ENCODE data around the gene RUVBL1.

The RUVBL1 gene

GRCh38 chr3:128152419-128153155 lies 29.0 kb upstream of the RUVBL1 start:
- TF ChIP-seq CTCF (conservative IDR thresholded peaks at IDR 0.05; ENCODE audit: low read depth, low read length): no peak
- no peaks in the 10 kb centered on the region for H3K36me3 ChIP-seq (ENCODE audit: insufficient read depth)
- H2AFZ ChIP-seq (ENCODE audit: low read depth): peak overlapping the region; percentile 93; the same call in 1 of the 2 replicates
- H3K27me3 ChIP-seq (ENCODE audit: insufficient read depth, low read depth): no peaks in the 10 kb centered on the region
- H3K27ac ChIP-seq: peak overlapping the region; percentile 66
- H3K4me2 ChIP-seq: peak overlapping the region; percentile 31; the same call in 1 of the 2 replicates
- H3K9ac ChIP-seq: peak overlapping the region; percentile 69; the same call in 1 of the 2 replicates
- no peak overlapping the region for H3K4me3 ChIP-seq (IDR thresholded peaks at IDR 0.05; ENCODE audit: insufficient read depth, low read depth, low read length)
- no peaks in the 10 kb centered on the region for H4K20me1 ChIP-seq (ENCODE audit: insufficient read depth)
- peaks cover 13% of the 10 kb centered on the region for H3K79me2 ChIP-seq (ENCODE audit: insufficient read depth, low read depth)
- peaks cover 11% of the 10 kb centered on the region for H3K4me1 ChIP-seq (ENCODE audit: low read depth, poor library complexity, severe bottlenecking)

- no peak overlapping the region for H2AFZ ChIP-seq (ENCODE audit: low read depth)
- no peak for TF ChIP-seq CTCF (conservative IDR thresholded peaks at IDR 0.05; ENCODE audit: low read depth, low read length)
- peaks cover 13% of the 10 kb centered on the region for H3K79me2 ChIP-seq (ENCODE audit: insufficient read depth, low read depth)
- H3K27me3 ChIP-seq (ENCODE audit: insufficient read depth, low read depth): no peaks in the 10 kb centered on the region
- no peaks in the 10 kb centered on the region for H3K36me3 ChIP-seq (ENCODE audit: insufficient read depth)
- no peak overlapping the region for H3K4me2 ChIP-seq
- no peak overlapping the region for H3K4me3 ChIP-seq (IDR thresholded peaks at IDR 0.05; ENCODE audit: insufficient read depth, low read depth, low read length)
- H3K9ac ChIP-seq: no peak overlapping the region
- no peak overlapping the region for H3K27ac ChIP-seq
- H3K4me1 ChIP-seq (ENCODE audit: low read depth, poor library complexity, severe bottlenecking): peaks cover 11% of the 10 kb centered on the region
- no peaks in the 10 kb centered on the region for H4K20me1 ChIP-seq (ENCODE audit: insufficient read depth)
Observed at GRCh38 chr3:128151758-128152274, 28.2 kb upstream of the RUVBL1 start.

- Histone ChIP-seq H3K79me2 (ENCODE audit: insufficient read depth, low read depth) (peaks cover 7% of the 10 kb centered on the region), H4K20me1 (ENCODE audit: insufficient read depth) (no peaks in the 10 kb centered on the region), H3K27ac (no peak overlapping the region), H3K36me3 (ENCODE audit: insufficient read depth) (no peaks in the 10 kb centered on the region), H2AFZ (ENCODE audit: low read depth) (no peak overlapping the region), H3K4me1 (ENCODE audit: low read depth, poor library complexity, severe bottlenecking) (peaks cover 6% of the 10 kb centered on the region), H3K4me3 (IDR thresholded peaks at IDR 0.05; ENCODE audit: insufficient read depth, low read depth, low read length) (no peak overlapping the region), H3K4me2 (no peak overlapping the region), H3K27me3 (ENCODE audit: insufficient read depth, low read depth) (no peaks in the 10 kb centered on the region), H3K9ac (no peak overlapping the region)
- no peak for TF ChIP-seq CTCF (conservative IDR thresholded peaks at IDR 0.05; ENCODE audit: low read depth, low read length)
Observed at GRCh38 chr3:128149650-128150049, 26.0 kb upstream of the RUVBL1 start.

- H3K9ac ChIP-seq: no peak overlapping the region
- no peaks in the 10 kb centered on the region for H3K27me3 ChIP-seq (ENCODE audit: insufficient read depth, low read depth)
- no peak for TF ChIP-seq CTCF (conservative IDR thresholded peaks at IDR 0.05; ENCODE audit: low read depth, low read length)
- H3K4me1 ChIP-seq (ENCODE audit: low read depth, poor library complexity, severe bottlenecking): no peaks in the 10 kb centered on the region
- no peaks in the 10 kb centered on the region for H3K79me2 ChIP-seq (ENCODE audit: insufficient read depth, low read depth)
- no peak overlapping the region for H3K4me3 ChIP-seq (IDR thresholded peaks at IDR 0.05; ENCODE audit: insufficient read depth, low read depth, low read length)
- no peak overlapping the region for H3K4me2 ChIP-seq
- no peaks in the 10 kb centered on the region for H3K36me3 ChIP-seq (ENCODE audit: insufficient read depth)
- no peak overlapping the region for H2AFZ ChIP-seq (ENCODE audit: low read depth)
- no peaks in the 10 kb centered on the region for H4K20me1 ChIP-seq (ENCODE audit: insufficient read depth)
- H3K27ac ChIP-seq: no peak overlapping the region
Observed at GRCh38 chr3:128146201-128146600, 22.6 kb upstream of the RUVBL1 start.
